Neutrophil (primary cell): ENCODE results near the gene HTR4.

Source experiments
- H3K27ac ChIP-seq: fragments of 200-600 bp; sonication (generic); 2 replicates; pipeline ENCODE4 v1.5.1; 2016; ENCODE audit warnings: mild to moderate bottlenecking, moderate library complexity
- H3K27me3 ChIP-seq: fragments of 200-600 bp; sonication (generic); 2 replicates; pipeline ENCODE4 v1.6.0; 2016; ENCODE audit warnings: mild to moderate bottlenecking
- H3K36me3 ChIP-seq: fragments of 200-600 bp; sonication (generic); 2 replicates; pipeline ENCODE4 v1.5.1; 2017
- H3K4me1 ChIP-seq, 2 experiments: fragments of 200-600 bp in 1 of 2; sonication (generic) in 1 of 2; 1 replicate in 1 of 2; 2 replicates in 1 of 2; pipeline versions ENCODE4 v1.5.1 to v1.6.1; 2013 to 2016; ENCODE audit warnings: low read depth in 1 of 2, low read length in 1 of 2, mild to moderate bottlenecking in 1 of 2, moderate library complexity in 1 of 2; ENCODE audit not compliant: control insufficient read depth in 1 of 2, insufficient read depth in 1 of 2
- H3K4me3 ChIP-seq, 2 experiments: fragments of 200-600 bp in 1 of 2; sonication (generic) in 1 of 2; 1 replicate in 1 of 2; 2 replicates in 1 of 2; pipeline ENCODE4 v1.5.1; 2013 to 2016; ENCODE audit warnings: low read depth in 1 of 2, low read length in 1 of 2, mild to moderate bottlenecking in 1 of 2, moderate library complexity in 1 of 2
- H3K9me3 ChIP-seq: fragments of 200-600 bp; sonication (generic); 2 replicates; pipeline ENCODE4 v1.5.1; 2016
- CTCF ChIP-seq: fragments of 200-600 bp; sonication (generic); IDR thresholded peaks from 2 replicates; pipeline ENCODE4 v1.5.1; 2016; ENCODE audit warnings: antibody characterized with exemption

Gene HTR4

GRCh38 chr5:148457183-148457620 is 197.1 kb downstream of the HTR4 start:
- H3K9me3 ChIP-seq, result no peaks in the 10 kb centered on the region
- H3K4me3 ChIP-seq, result no peak overlapping the region
- no peaks in the 10 kb centered on the region for H3K36me3 ChIP-seq
- no peak for TF ChIP-seq CTCF
- no peaks in the 10 kb centered on the region for H3K27me3 ChIP-seq
- H3K4me1 ChIP-seq, result no peaks in the 10 kb centered on the region
- no peak overlapping the region for H3K27ac ChIP-seq

- no peaks in the 10 kb centered on the region for H3K4me1 ChIP-seq
- no peak overlapping the region for H3K27ac ChIP-seq
- no peak overlapping the region for H3K4me3 ChIP-seq
- TF ChIP-seq CTCF, result no peak
- H3K9me3 ChIP-seq, result no peaks in the 10 kb centered on the region
- no peaks in the 10 kb centered on the region for H3K27me3 ChIP-seq
- no peaks in the 10 kb centered on the region for H3K36me3 ChIP-seq
Measured at GRCh38 chr5:148455185-148455584, 199.1 kb downstream of the HTR4 start.

- Histone ChIP-seq H3K27ac (no peak overlapping the region), H3K27me3 (no peaks in the 10 kb centered on the region), H3K9me3 (no peaks in the 10 kb centered on the region), H3K36me3 (no peaks in the 10 kb centered on the region), H3K4me3 (no peak overlapping the region), H3K4me1 (no peaks in the 10 kb centered on the region)
- no peak for TF ChIP-seq CTCF
Measured at GRCh38 chr5:148454576-148454975, 199.8 kb downstream of the HTR4 start.

- H3K4me1 ChIP-seq, result no peaks in the 10 kb centered on the region
- no peaks in the 10 kb centered on the region for H3K36me3 ChIP-seq
- TF ChIP-seq CTCF, result no peak
- no peak overlapping the region for H3K4me3 ChIP-seq
- H3K9me3 ChIP-seq, result no peaks in the 10 kb centered on the region
- H3K27me3 ChIP-seq, result no peaks in the 10 kb centered on the region
- H3K27ac ChIP-seq, result no peak overlapping the region
Measured at GRCh38 chr5:148452499-148453193, 201.7 kb downstream of the HTR4 start.

- TF ChIP-seq CTCF, result no peak
- Histone ChIP-seq H3K4me1 (no peaks in the 10 kb centered on the region), H3K9me3 (no peaks in the 10 kb centered on the region), H3K36me3 (peaks cover 31% of the 10 kb centered on the region), H3K27ac (no peak overlapping the region), H3K4me3 (no peak overlapping the region), H3K27me3 (no peaks in the 10 kb centered on the region)
Measured at GRCh38 chr5:148446611-148447010, 207.7 kb downstream of the HTR4 start.
